Osteocyte (in vitro differentiated cells): ENCODE data around the gene ACP7. TPM values are rescaled to one million over a fixed set of nuclear protein-coding genes. Genes with fewer than 3 reads are reported as not detected.

Experiments
- DNase-seq: peaks from one replicate; pipeline ENCODE4 v3.0.0; 2021; ENCODE audit warnings: mixed read lengths; ENCODE audit not compliant: unreplicated experiment; ENCODE audit errors: extremely low spot score
- H3K27ac Mint-ChIP-seq: one replicate; pipeline ENCODE4 v1.8.0; 2021; ENCODE audit warnings: mild to moderate bottlenecking, mixed read lengths; ENCODE audit not compliant: unreplicated experiment
- H3K27me3 Mint-ChIP-seq: one replicate; pipeline ENCODE4 v1.8.0; 2021; ENCODE audit warnings: mixed read lengths; ENCODE audit not compliant: unreplicated experiment
- H3K36me3 Mint-ChIP-seq: one replicate; pipeline ENCODE4 v1.8.0; 2021; ENCODE audit warnings: mixed read lengths; ENCODE audit not compliant: unreplicated experiment
- H3K4me1 Mint-ChIP-seq: one replicate; pipeline ENCODE4 v1.8.0; 2021; ENCODE audit warnings: mixed read lengths; ENCODE audit not compliant: unreplicated experiment
- H3K4me3 Mint-ChIP-seq: one replicate; pipeline ENCODE4 v1.8.0; 2021; ENCODE audit warnings: mild to moderate bottlenecking, moderate library complexity, mixed read lengths; ENCODE audit not compliant: unreplicated experiment
- H3K9me3 Mint-ChIP-seq: one replicate; pipeline ENCODE4 v1.8.0; 2021; ENCODE audit warnings: mixed read lengths; ENCODE audit not compliant: unreplicated experiment
- total RNA-seq: library from RNA; stranded (reverse); gene quantifications from 2 replicates; pipeline ENCODE4 v1.2.1, GENCODE V29; 2021
- TF ChIP-seq, protein P1 (sequence below): fragments of 200-600 bp; sonication (generic); IDR thresholded peaks from 2 replicates; pipeline ENCODE4 v1.5.0; 2021; ENCODE audit warnings: antibody characterized with exemption, mild to moderate bottlenecking, moderate library complexity

ACP7 gene
- total RNA-seq, 1 donor from 2014 or later, result not detected

DNA sequence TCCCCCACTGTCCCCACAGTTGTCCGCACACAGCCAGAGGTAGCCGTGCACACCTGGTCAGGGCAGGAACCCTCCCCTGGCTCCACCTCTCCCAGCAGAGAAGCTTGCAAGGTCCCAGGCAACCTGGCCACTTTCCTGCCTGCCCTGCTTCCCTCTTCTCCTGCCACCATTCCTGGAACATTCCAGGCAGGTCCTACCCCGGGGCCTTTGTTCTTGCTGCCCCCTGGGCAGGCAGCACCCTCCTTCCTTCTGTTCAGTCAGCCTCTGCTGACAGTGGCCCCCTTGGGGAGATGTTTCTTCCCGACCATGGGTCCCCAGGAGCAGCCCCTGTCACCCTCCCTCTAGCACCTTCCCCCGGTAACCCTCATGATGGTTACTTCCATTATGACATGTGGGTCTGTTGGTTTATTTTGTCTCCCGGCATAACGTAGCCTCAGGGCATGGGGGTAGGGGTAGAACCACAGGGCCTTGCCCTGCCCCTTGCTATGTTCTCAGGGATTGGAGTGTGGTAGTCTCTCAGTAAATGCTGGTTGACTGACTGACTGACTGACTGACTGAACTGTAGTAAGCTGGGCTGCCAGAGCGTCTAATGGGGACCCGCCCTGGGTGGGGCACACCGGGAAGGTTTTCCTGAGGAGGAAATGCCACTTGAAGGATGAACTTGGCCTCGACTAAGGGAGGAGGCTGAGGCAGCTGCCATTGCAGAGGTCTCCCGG, 52.2 kb downstream of the ACP7 start:
- TF ChIP-seq, protein P1, sequence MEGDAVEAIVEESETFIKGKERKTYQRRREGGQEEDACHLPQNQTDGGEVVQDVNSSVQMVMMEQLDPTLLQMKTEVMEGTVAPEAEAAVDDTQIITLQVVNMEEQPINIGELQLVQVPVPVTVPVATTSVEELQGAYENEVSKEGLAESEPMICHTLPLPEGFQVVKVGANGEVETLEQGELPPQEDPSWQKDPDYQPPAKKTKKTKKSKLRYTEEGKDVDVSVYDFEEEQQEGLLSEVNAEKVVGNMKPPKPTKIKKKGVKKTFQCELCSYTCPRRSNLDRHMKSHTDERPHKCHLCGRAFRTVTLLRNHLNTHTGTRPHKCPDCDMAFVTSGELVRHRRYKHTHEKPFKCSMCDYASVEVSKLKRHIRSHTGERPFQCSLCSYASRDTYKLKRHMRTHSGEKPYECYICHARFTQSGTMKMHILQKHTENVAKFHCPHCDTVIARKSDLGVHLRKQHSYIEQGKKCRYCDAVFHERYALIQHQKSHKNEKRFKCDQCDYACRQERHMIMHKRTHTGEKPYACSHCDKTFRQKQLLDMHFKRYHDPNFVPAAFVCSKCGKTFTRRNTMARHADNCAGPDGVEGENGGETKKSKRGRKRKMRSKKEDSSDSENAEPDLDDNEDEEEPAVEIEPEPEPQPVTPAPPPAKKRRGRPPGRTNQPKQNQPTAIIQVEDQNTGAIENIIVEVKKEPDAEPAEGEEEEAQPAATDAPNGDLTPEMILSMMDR, result no peak

DNA sequence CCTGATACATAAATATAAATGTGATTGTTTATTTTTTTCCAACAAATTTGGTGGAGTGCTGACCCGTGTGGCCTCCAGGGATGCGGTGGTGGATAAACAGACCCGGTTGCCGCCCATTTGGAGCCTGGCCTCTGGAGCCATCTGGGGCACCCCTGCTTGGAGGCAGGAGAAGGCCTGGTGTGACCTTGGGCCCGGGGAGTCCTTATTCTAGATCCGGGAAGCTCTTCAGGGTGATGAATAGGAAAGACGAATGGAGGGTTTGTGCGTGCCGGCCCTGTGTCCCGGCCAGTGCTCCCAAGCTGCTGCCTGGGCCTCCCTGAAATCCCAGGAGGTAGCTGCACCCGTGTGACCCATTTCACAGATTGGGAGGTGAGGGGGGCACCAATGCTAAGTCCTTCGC, 53.0 kb downstream of the ACP7 start:
- no peak for DNase-seq
- Mint-ChIP-seq H3K4me3 (no peak overlapping the region), H3K36me3 (no peaks in the 10 kb centered on the region), H3K27ac (peak overlapping the region; percentile 10), H3K4me1 (peaks cover 28% of the 10 kb centered on the region), H3K9me3 (no peaks in the 10 kb centered on the region), H3K27me3 (no peaks in the 10 kb centered on the region)
- TF ChIP-seq, protein P1, result no peak

More for the DNA sequence above, 52.2 kb downstream of the ACP7 start:
- Mint-ChIP-seq H3K9me3 (no peaks in the 10 kb centered on the region), H3K27me3 (no peaks in the 10 kb centered on the region), H3K36me3 (no peaks in the 10 kb centered on the region), H3K4me1 (peaks cover 31% of the 10 kb centered on the region), H3K4me3 (no peak overlapping the region), H3K27ac (no peak overlapping the region)
- no peak for DNase-seq

- peaks cover 27% of the 10 kb centered on the region for H3K4me1 Mint-ChIP-seq
- no peak for DNase-seq
- H3K36me3 Mint-ChIP-seq, result no peaks in the 10 kb centered on the region
- H3K9me3 Mint-ChIP-seq, result no peaks in the 10 kb centered on the region
- H3K27ac Mint-ChIP-seq, result no peak overlapping the region
- TF ChIP-seq, protein P1, result no peak
- no peak overlapping the region for H3K4me3 Mint-ChIP-seq
- no peaks in the 10 kb centered on the region for H3K27me3 Mint-ChIP-seq
Measured at GRCh38 chr19:39138221-39139211, 54.3 kb downstream of the ACP7 start.

DNA sequence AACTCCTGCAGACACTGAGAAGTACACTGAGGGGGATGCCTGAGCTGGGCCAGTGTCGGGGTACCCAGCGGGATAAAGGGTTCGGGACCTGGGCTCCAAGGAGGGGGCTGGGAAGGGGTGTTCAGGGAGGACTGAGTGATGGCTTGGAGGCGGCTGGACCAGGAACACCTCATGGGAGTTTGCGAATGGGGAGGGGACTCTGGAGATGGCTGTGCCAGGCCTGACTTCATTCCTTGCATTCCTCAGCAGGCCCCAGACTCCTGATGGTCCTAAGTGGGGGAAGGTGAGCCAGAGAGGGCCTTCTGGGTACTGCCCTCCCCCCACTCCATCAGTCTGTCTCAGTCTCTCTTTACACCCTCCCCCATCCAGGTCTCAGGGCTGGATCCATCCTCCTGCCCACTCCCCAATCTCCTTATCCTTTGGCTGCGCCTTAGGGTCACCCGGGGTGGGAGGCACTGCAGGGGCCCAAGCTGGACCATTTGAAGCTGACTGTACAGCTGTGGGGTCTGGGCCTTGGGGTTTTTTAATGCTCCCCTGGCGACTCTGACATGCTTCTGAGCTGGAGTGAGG, 55.2 kb downstream of the ACP7 start:
- H3K27me3 Mint-ChIP-seq, result no peaks in the 10 kb centered on the region
- DNase-seq, result no peak
- no peaks in the 10 kb centered on the region for H3K9me3 Mint-ChIP-seq
- no peak overlapping the region for H3K4me3 Mint-ChIP-seq
- TF ChIP-seq, protein P1, result no peak
- H3K27ac Mint-ChIP-seq, result no peak overlapping the region
- H3K36me3 Mint-ChIP-seq, result no peaks in the 10 kb centered on the region
- peaks cover 32% of the 10 kb centered on the region for H3K4me1 Mint-ChIP-seq
